Activated CD4-positive, CD25-positive, alpha-beta regulatory T cell treated with anti-CD3 and anti-CD28 coated beads, Interleukin-2, amount 50 U/mL, for 24 hours (primary cell): ENCODE data around the gene ARL15.

ENCODE experiments used
- ATAC-seq, 2 donors: fragments of 150-1000 bp; cut with Tn5 transposase; one replicate each; pipeline ENCODE4 v1.10.0; 2021; ENCODE audit warnings: mild to moderate bottlenecking in 1 of 2, moderate library complexity in 1 of 2

ARL15 gene

GRCh38 chr5:54205453-54205852 lies 104.9 kb downstream of the ARL15 start:
- ATAC-seq, result no peak

GRCh38 chr5:54197018-54197417 lies 113.4 kb downstream of the ARL15 start:
- no peak for ATAC-seq

- no peak for ATAC-seq
These were observed 114.7 kb downstream of the ARL15 start for GRCh38 chr5:54195701-54196100.

- ATAC-seq, result no peak
These were observed 116.1 kb downstream of the ARL15 start for GRCh38 chr5:54194318-54194717.

GRCh38 chr5:54187694-54188093 lies 122.7 kb downstream of the ARL15 start:
- no peak for ATAC-seq

- no peak for ATAC-seq
These were observed 123.4 kb downstream of the ARL15 start for GRCh38 chr5:54186912-54187445.

GRCh38 chr5:54186108-54186507 lies 124.3 kb downstream of the ARL15 start:
- no peak for ATAC-seq

- no peak for ATAC-seq
These were observed 125.6 kb downstream of the ARL15 start for GRCh38 chr5:54184806-54185205.

GRCh38 chr5:54180630-54181031 lies 129.7 kb downstream of the ARL15 start:
- no peak for ATAC-seq

- no peak for ATAC-seq
These were observed 131.4 kb downstream of the ARL15 start for GRCh38 chr5:54178991-54179390.

- peak in 1 of 2 donors; percentile 17 for ATAC-seq
These were observed 132.2 kb downstream of the ARL15 start for GRCh38 chr5:54178207-54178606.

- no peak for ATAC-seq
These were observed 133.3 kb downstream of the ARL15 start for GRCh38 chr5:54177058-54177457.

GRCh38 chr5:54176066-54176830 lies 134.1 kb downstream of the ARL15 start:
- no peak for ATAC-seq

- ATAC-seq, result no peak
These were observed 137.1 kb downstream of the ARL15 start for GRCh38 chr5:54173251-54173650.

GRCh38 chr5:54171645-54172384 lies 138.6 kb downstream of the ARL15 start:
- no peak for ATAC-seq

GRCh38 chr5:54165687-54166086 lies 144.7 kb downstream of the ARL15 start:
- ATAC-seq, result no peak

GRCh38 chr5:54162184-54162583 lies 148.2 kb downstream of the ARL15 start:
- ATAC-seq, result no peak

- ATAC-seq, result no peak
These were observed 150.0 kb downstream of the ARL15 start for GRCh38 chr5:54160329-54160728.

GRCh38 chr5:54159893-54160195 lies 150.5 kb downstream of the ARL15 start:
- ATAC-seq, result no peak

- no peak for ATAC-seq
These were observed 151.1 kb downstream of the ARL15 start for GRCh38 chr5:54159153-54159892.

GRCh38 chr5:54156577-54156976 lies 153.8 kb downstream of the ARL15 start:
- no peak for ATAC-seq

- no peak for ATAC-seq
These were observed 159.5 kb downstream of the ARL15 start for GRCh38 chr5:54150841-54151240.

GRCh38 chr5:54148858-54149257 lies 161.5 kb downstream of the ARL15 start:
- no peak for ATAC-seq
